HEK293T (cell line): ENCODE results near the gene PBRM1.

Source experiments
- CTCF ChIA-PET: fragments of 350-600 bp; formaldehyde crosslinking; extraction: SDS; loops from one replicate; lab custom pipeline; 2021; ENCODE audit warnings: antibody characterized with exemption, inconsistent platforms; lab: Yijun Ruan, JAX
- POLR2A ChIA-PET: fragments of 350-600 bp; formaldehyde crosslinking; extraction: SDS; loops from one replicate; lab custom pipeline; 2020; ENCODE audit warnings: antibody characterized with exemption, inconsistent platforms; lab: Yijun Ruan, JAX
- DNase-seq: peaks from one replicate; pipeline ENCODE4 v3.0.0; 2012; ENCODE audit warnings: mixed read lengths; ENCODE audit errors: extremely low spot score
- ARNT ChIP-seq: fragments of 450-650 bp; IDR thresholded peaks from 2 replicates; pipeline ENCODE4 v1.6.1; 2017; ENCODE audit warnings: mild to moderate bottlenecking
- BHLHE40 ChIP-seq: fragments of 450-650 bp; IDR thresholded peaks from 2 replicates; pipeline ENCODE4 v1.6.1; 2016; ENCODE audit warnings: mild to moderate bottlenecking, moderate library complexity, borderline replicate concordance
- CTBP1 ChIP-seq: fragments of 450-650 bp; IDR thresholded peaks from 2 replicates; pipeline ENCODE4 v1.6.1; 2016; ENCODE audit warnings: borderline replicate concordance
- ELF4 ChIP-seq: fragments of 450-650 bp; IDR thresholded peaks from 2 replicates; pipeline ENCODE4 v1.6.1; 2017; ENCODE audit warnings: antibody characterized with exemption
- FOXA1 ChIP-seq: fragments of 450-650 bp; IDR thresholded peaks from 2 replicates; pipeline ENCODE4 v1.6.1; 2016; ENCODE audit warnings: mild to moderate bottlenecking
- FOXK2 ChIP-seq: fragments of 450-650 bp; IDR thresholded peaks from 2 replicates; pipeline ENCODE4 v1.6.1; 2016; ENCODE audit warnings: mild to moderate bottlenecking
- FOXM1 ChIP-seq: fragments of 450-650 bp; IDR thresholded peaks from 2 replicates; pipeline ENCODE4 v1.6.1; 2017; ENCODE audit warnings: mild to moderate bottlenecking, borderline replicate concordance
- HDGF ChIP-seq: fragments of 450-650 bp; IDR thresholded peaks from 2 replicates; pipeline ENCODE4 v1.6.1; 2017; ENCODE audit warnings: antibody characterized with exemption, borderline replicate concordance
- L3MBTL2 ChIP-seq: fragments of 450-650 bp; conservative IDR thresholded peaks from 2 replicates; pipeline ENCODE4 v1.6.1; 2016; ENCODE audit warnings: mild to moderate bottlenecking
- LEF1 ChIP-seq: fragments of 450-650 bp; IDR thresholded peaks from 2 replicates; pipeline ENCODE4 v1.6.1; 2017; ENCODE audit warnings: mild to moderate bottlenecking, borderline replicate concordance
- NFRKB ChIP-seq: fragments of 450-650 bp; IDR thresholded peaks from 2 replicates; pipeline ENCODE4 v1.6.1; 2016; ENCODE audit warnings: mild to moderate bottlenecking, moderate library complexity
- PKNOX1 ChIP-seq: fragments of 450-650 bp; IDR thresholded peaks from 2 replicates; pipeline ENCODE4 v1.6.1; 2016
- SP1 ChIP-seq: fragments of 450-650 bp; IDR thresholded peaks from 2 replicates; pipeline ENCODE4 v1.6.1; 2017
- SUZ12 ChIP-seq: fragments of 450-650 bp; IDR thresholded peaks from 2 replicates; pipeline ENCODE4 v1.6.1; 2016; ENCODE audit warnings: mild to moderate bottlenecking
- TARDBP ChIP-seq: fragments of 450-650 bp; IDR thresholded peaks from 2 replicates; pipeline ENCODE4 v1.6.1; 2016
- ZNF384 ChIP-seq: fragments of 450-650 bp; IDR thresholded peaks from 2 replicates; pipeline ENCODE4 v1.6.1; 2016

Gene PBRM1

GRCh38 chr3:52521488-52521824, 164.3 kb downstream of the PBRM1 start:
- POLR2A ChIA-PET: no interaction called here
- TF ChIP-seq SP1: no peak
- no peak for TF ChIP-seq PKNOX1
- no peak for TF ChIP-seq ZNF384
- TF ChIP-seq BHLHE40: no peak
- TF ChIP-seq L3MBTL2: no peak
- no peak for TF ChIP-seq LEF1
- TF ChIP-seq SUZ12: no peak
- TF ChIP-seq CTBP1: no peak
- CTCF ChIA-PET: no interaction called here
- no peak for DNase-seq

- no peak for DNase-seq
- no peak for TF ChIP-seq L3MBTL2
- TF ChIP-seq SP1: no peak
- ChIA-PET POLR2A (interaction anchor here (1.2 kb wide), 1 partner anchor 15 kb away, joined by 3 read pairs; the partner anchor contains the start of gene UQCC5), CTCF (no interaction called here)
Measured at GRCh38 chr3:52520716-52521487, 164.8 kb downstream of the PBRM1 start.

GRCh38 chr3:52520141-52520667, 165.5 kb downstream of the PBRM1 start:
- CTCF ChIA-PET: no interaction called here
- DNase-seq: no peak
- no peak for TF ChIP-seq L3MBTL2
- POLR2A ChIA-PET: interaction anchor here (1.2 kb wide), 1 partner anchor 16 kb away, joined by 3 read pairs; the partner anchor contains the start of gene UQCC5

GRCh38 chr3:52519445-52520140, 166.1 kb downstream of the PBRM1 start:
- ChIA-PET POLR2A (interaction anchor here (1.2 kb wide), 1 partner anchor 17 kb away, joined by 3 read pairs; the partner anchor contains the start of gene UQCC5), CTCF (no interaction called here)
- TF ChIP-seq PKNOX1 (no peak), TARDBP (no peak), FOXK2 (no peak), FOXA1 (no peak), ELF4 (no peak), LEF1 (no peak), CTBP1 (no peak), SUZ12 (no peak), HDGF (no peak)
- DNase-seq: no peak

- CTCF ChIA-PET: no interaction called here
- TF ChIP-seq ZNF384: no peak
- TF ChIP-seq L3MBTL2: no peak
- TF ChIP-seq BHLHE40: no peak
- TF ChIP-seq ELF4: no peak
- no peak for TF ChIP-seq PKNOX1
- no peak for TF ChIP-seq CTBP1
- no peak for TF ChIP-seq SP1
- no peak for TF ChIP-seq FOXA1
- no peak for TF ChIP-seq NFRKB
- no peak for TF ChIP-seq HDGF
- no peak for TF ChIP-seq FOXK2
- no peak for TF ChIP-seq LEF1
- no peak for TF ChIP-seq SUZ12
- no peak for TF ChIP-seq ARNT
- TF ChIP-seq FOXM1: no peak
- no peak for TF ChIP-seq TARDBP
- POLR2A ChIA-PET: interaction anchor here (0.7 to 1.5 kb wide), 4 partner anchors 12 to 252 kb away, joined by 3 read pairs; partner anchors contain the start of gene UQCC5
- DNase-seq: peak; percentile 54
Measured at GRCh38 chr3:52518723-52519444, 166.8 kb downstream of the PBRM1 start.
